Naive B cell (primary cell): Measurements from ENCODE around the gene PTPN3. TPM values are rescaled to one million over a fixed set of nuclear protein-coding genes. Genes with fewer than 3 reads are reported as not detected.

Source experiments
- ATAC-seq, 2 donors: fragments of 150-1000 bp; cut with Tn5 transposase; 2 replicates each; pipeline ENCODE4 v1.10.0; 2021; ENCODE audit warnings: low read depth in 2 of 2, mild to moderate bottlenecking in 2 of 2, moderate library complexity in 2 of 2
- DNase-seq: peaks from one replicate; pipeline ENCODE4 v3.0.0; 2022
- H3K27ac Mint-ChIP-seq, 6 donors: one replicate each; pipeline ENCODE4 v1.8.0; 2020 to 2022; ENCODE audit warnings: mild to moderate bottlenecking in 6 of 6, mixed read lengths in 6 of 6, moderate library complexity in 5 of 6, inconsistent platforms in 2 of 6
- H3K27me3 Mint-ChIP-seq, 3 donors: one replicate each; pipeline ENCODE4 v1.8.0; 2021 to 2022; ENCODE audit warnings: mixed read lengths in 3 of 3, mild to moderate bottlenecking in 1 of 3
- H3K36me3 Mint-ChIP-seq, 2 donors: one replicate each; pipeline ENCODE4 v1.8.0; 2020 to 2022; ENCODE audit warnings: mixed read lengths in 2 of 2, inconsistent platforms in 1 of 2, mild to moderate bottlenecking in 1 of 2
- H3K4me1 Mint-ChIP-seq, 3 donors: one replicate each; pipeline ENCODE4 v1.8.0; 2020 to 2022; ENCODE audit warnings: mixed read lengths in 3 of 3, inconsistent platforms in 1 of 3, mild to moderate bottlenecking in 1 of 3, moderate library complexity in 1 of 3
- H3K4me3 Mint-ChIP-seq, 8 donors: one replicate each; pipeline ENCODE4 v1.8.0; 2020 to 2022; ENCODE audit warnings: mild to moderate bottlenecking in 8 of 8, mixed read lengths in 8 of 8, moderate library complexity in 8 of 8, inconsistent platforms in 2 of 8
- H3K9me3 Mint-ChIP-seq, 7 donors: one replicate each; pipeline ENCODE4 v1.8.0; 2020 to 2022; ENCODE audit warnings: mixed read lengths in 7 of 7, mild to moderate bottlenecking in 5 of 7, inconsistent platforms in 2 of 7, moderate library complexity in 1 of 7
- polyA plus RNA-seq, 6 donors: library from polyadenylated mRNA; unstranded; fragments of 300-500 nt; fragmentation: Illumina TruSeq; gene quantifications; one replicate each; pipeline ENCODE4 v1.2.3, GENCODE V29; 2021; ENCODE audit warnings: low read depth in 6 of 6

The PTPN3 gene
- polyA plus RNA-seq, 6 donors from 2014 or later: not detected

DNA sequence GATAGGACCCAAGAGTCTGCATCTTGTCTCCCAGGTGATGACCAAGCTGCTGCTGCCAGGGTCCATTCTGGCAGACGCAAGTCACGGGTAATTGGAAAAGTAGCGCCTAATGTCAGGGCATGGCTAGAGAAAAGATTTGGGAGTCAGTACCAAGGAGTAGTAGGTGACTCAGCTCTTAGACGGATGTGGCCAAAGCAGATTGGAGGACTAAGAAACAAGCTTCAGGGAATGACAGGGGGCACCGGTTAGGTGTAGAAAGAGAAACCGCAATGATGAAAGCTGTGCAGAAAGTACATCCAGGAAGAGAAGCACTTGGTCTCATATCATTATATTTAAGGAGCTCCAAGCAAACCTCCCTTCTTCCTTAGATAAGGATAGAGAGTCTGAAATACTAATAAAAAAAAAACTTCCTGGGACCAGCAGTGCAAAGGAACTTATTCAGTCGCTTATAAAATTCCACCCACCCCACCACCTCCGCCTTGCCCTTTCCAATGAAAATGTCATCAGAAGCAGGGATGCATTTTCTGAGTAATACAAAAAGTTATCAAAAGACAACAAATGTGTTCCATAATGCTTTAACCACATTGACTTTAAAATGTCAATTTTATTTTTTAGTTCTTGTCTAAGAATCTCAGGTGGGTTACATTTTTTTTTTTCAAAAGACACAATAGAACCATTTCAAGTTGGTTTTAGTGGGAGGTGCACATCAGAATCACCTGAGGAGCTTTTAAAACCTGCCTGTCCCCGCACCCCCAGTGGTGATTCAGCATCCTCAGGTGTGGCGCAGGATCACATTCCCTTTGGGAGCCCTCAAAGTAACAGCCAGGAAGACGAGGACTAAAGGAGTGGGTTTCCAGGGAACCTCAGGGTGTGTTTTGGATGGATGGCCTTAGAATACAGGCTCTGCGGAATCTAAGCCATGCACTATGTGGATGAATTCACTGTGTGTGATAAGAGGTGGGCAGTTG, 31.2 kb downstream of the PTPN3 start:
- Mint-ChIP-seq H3K4me3 (no peak overlapping the region), H3K9me3 (no peaks in the 10 kb centered on the region), H3K27me3 (peaks cover 14 to 40% (median 35%) of the 10 kb centered on the region in 3 donors), H3K36me3 (no peaks in the 10 kb centered on the region), H3K4me1 (no peaks in the 10 kb centered on the region), H3K27ac (peak overlapping the region in 1 of 6 donors; percentile 3)
- ATAC-seq (no peak), DNase-seq (no peak)

DNA sequence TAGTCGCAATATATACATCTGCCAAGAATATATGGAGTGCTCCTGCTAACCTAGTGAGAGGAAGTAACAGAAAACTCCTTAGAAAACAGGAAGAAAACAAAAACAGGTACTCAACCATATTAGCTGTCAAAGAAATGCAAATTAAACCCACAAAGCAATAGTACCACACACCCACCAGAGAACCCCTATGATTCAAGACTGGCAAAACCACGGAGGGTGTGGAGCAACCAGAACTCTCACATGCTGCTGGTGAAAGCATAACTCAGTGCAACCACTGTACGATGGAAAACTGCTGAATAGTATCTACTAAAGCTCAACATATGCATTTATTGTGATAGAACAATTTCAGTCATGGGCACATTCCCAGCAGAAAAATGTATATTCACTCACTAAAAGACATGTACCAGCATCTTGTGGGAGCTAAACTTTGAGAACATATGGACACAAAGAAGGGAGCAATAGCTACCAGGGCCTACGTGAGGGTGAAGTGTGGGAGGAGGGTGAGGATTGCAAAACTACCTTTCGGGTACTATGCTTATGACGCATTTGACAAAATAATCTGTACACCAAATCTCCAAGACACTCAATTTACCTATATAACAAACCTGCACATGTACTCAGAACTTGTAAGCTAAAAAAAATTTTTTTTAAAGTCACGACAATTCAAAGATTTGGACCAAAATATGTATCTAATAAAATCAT, 34.0 kb downstream of the PTPN3 start:
- no peaks in the 10 kb centered on the region for H3K9me3 Mint-ChIP-seq
- no peak overlapping the region for H3K27ac Mint-ChIP-seq
- no peak for DNase-seq

DNA sequence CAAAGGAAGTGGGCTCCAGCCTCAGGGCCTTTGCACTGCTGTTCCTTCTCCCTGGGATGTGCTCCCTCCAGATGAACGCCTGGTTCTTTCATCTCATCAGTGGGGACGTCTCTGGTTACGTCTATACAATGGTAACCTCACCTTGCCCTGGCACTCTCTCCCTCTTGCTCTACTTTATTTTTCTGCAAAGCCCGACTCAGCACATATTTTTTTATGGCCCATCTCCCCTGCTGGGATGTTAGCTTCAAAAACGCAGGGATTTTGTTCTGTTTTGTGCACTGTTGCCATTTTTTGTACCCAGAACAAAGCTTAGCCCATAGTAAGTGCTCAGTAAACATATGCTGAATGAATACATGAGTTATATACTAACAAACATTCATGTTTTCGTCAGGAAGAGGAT, 37.5 kb downstream of the PTPN3 start:
- no peak overlapping the region for H3K27ac Mint-ChIP-seq

More for the DNA sequence above, 34.0 kb downstream of the PTPN3 start:
- ATAC-seq: no peak
- Mint-ChIP-seq H3K36me3 (no peaks in the 10 kb centered on the region), H3K4me3 (no peak overlapping the region), H3K4me1 (no peaks in the 10 kb centered on the region), H3K27me3 (peaks cover 22 to 44% (median 43%) of the 10 kb centered on the region in 3 donors)

DNA sequence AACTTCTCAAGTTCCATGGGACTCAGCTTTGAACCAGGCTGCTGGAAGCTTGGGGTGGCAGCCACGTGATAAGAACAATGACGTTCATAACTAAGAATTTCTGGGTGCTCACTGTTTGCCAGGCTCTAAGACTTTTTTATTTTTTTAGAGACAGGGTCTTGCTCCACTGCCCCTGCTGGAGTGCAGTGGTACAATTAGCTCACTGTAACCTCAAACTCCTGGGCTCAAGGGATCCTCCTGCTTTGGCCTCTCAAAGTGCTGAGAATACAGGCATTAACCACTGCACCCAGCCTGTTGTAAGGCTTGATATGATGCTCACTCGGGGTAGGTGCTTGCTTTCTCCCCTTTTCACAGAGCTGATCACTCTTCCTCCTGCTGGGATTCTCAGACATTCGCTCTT, 38.7 kb downstream of the PTPN3 start:
- Mint-ChIP-seq H3K27ac (no peak overlapping the region), H3K4me3 (no peak overlapping the region), H3K9me3 (no peaks in the 10 kb centered on the region), H3K27me3 (peaks cover 31 to 53% (median 48%) of the 10 kb centered on the region in 3 donors), H3K36me3 (no peaks in the 10 kb centered on the region), H3K4me1 (no peaks in the 10 kb centered on the region)
- ATAC-seq: no peak
- no peak for DNase-seq

More for the DNA sequence above, 37.5 kb downstream of the PTPN3 start:
- no peak for DNase-seq
- Mint-ChIP-seq H3K27me3 (peaks cover 29 to 45% (median 43%) of the 10 kb centered on the region in 3 donors), H3K36me3 (no peaks in the 10 kb centered on the region), H3K4me3 (no peak overlapping the region), H3K4me1 (no peaks in the 10 kb centered on the region), H3K9me3 (no peaks in the 10 kb centered on the region)
- no peak for ATAC-seq

DNA sequence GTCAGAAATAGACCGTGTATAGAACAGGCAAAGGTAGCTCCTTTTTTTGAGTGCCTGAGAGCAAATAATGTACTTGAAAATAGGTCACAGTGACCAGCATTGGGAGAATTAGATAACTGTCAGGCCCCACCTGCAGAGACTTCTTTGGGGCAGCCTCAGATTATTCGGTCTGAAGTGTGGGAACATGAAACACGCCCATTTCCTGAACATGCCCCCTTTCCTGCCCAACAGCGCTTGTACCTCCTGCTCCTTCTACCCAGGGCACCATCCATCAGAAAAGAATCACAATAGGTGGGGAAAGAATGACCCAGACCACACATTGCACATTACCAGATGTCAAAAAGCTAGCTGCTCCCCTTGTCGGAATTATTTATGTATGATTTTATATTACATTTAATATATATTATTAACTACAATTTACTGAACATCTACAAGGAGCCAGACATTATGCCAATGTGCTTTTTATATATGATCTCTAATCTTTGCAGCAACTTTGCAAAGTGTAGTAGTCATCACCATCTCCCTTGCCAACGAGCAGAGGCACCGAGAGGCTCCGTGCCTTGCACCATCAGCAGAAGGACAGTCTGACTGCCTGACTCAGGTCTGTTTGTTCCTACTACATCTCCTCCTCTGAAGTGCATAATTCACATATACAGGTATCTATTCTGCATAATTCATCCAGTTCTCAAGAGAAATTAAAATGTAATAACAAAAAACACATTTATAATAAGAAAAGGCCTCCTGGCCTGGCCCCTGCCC, 39.5 kb downstream of the PTPN3 start:
- peaks cover 35 to 56% (median 44%) of the 10 kb centered on the region in 3 donors for H3K27me3 Mint-ChIP-seq
- no peaks in the 10 kb centered on the region for H3K4me1 Mint-ChIP-seq

DNA sequence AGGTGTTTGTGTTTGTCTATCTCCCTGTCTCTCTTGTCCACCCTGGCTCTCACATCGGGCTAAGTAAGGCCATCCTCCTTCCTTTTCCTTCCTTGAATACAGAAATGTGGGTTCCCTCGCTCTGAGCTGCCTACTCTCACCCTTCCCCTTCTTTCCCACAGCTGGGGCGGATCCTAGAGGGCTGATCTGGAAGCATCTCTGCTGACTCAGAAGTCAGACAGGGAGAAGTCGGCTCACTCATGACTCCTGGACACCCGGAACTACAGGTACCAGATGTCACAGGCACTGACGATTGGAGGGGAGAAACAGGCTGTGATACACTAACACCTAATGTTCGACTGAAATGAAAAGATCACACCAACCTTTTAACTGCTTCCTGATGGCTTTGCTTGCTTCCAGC, 41.3 kb downstream of the PTPN3 start:
- Mint-ChIP-seq H3K4me3 (no peak overlapping the region), H3K4me1 (no peaks in the 10 kb centered on the region), H3K9me3 (no peaks in the 10 kb centered on the region), H3K27me3 (peaks cover 36 to 53% (median 42%) of the 10 kb centered on the region in 3 donors), H3K27ac (no peak overlapping the region), H3K36me3 (no peaks in the 10 kb centered on the region)
- ATAC-seq (no peak), DNase-seq (no peak)

More for the DNA sequence above, 39.5 kb downstream of the PTPN3 start:
- DNase-seq: no peak
- Mint-ChIP-seq H3K9me3 (no peaks in the 10 kb centered on the region), H3K27ac (no peak overlapping the region), H3K4me3 (no peak overlapping the region), H3K36me3 (no peaks in the 10 kb centered on the region)
- no peak for ATAC-seq

DNA sequence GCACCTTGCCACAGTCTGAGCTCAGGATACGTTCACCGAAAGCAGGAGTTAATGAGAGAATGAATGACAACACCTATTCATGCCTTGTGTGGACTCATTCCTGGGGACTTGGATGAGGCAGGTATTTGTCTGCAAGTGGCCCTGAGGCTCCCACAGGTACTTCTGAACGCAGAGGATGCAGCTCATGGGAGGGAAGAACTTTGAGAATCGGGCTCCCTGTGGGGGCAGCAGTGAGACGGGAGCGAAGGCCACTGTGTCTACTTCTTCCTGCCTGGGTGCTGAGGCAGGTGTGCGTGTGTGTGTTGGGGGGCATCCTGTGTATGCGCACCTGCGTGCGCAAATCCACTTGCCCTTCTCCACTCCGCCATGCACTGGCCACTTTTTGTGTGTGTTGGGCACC, 42.2 kb downstream of the PTPN3 start:
- no peaks in the 10 kb centered on the region for H3K9me3 Mint-ChIP-seq
- H3K27ac Mint-ChIP-seq: no peak overlapping the region
- H3K4me3 Mint-ChIP-seq: no peak overlapping the region
- no peak for DNase-seq
- H3K36me3 Mint-ChIP-seq: no peaks in the 10 kb centered on the region
- H3K27me3 Mint-ChIP-seq: peaks cover 41 to 52% (median 47%) of the 10 kb centered on the region in 3 donors
- H3K4me1 Mint-ChIP-seq: no peaks in the 10 kb centered on the region
- no peak for ATAC-seq

DNA sequence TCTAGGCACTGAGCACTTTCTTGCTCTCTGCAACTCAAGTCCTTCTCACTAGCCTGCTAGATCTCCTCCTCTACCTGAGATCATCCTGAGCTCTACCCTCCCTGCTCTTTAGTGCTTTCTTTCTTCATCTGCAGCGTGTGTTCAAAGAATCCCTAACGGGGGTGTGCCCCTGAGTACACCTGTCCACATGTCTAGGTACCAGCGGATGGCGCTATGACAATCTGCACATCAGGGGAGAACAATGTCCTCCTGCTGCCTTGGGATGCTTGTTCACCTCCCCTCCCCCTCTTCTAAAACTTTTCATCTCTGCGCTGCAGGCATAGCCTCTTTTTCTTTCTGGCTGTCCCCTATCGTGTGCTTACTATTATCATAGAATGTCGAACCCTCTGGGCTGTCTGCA, 42.7 kb downstream of the PTPN3 start:
- no peak overlapping the region for H3K27ac Mint-ChIP-seq
- no peaks in the 10 kb centered on the region for H3K9me3 Mint-ChIP-seq
- no peaks in the 10 kb centered on the region for H3K36me3 Mint-ChIP-seq
- no peak for DNase-seq
- no peaks in the 10 kb centered on the region for H3K4me1 Mint-ChIP-seq
- no peak for ATAC-seq
- peaks cover 40 to 52% (median 47%) of the 10 kb centered on the region in 3 donors for H3K27me3 Mint-ChIP-seq
- no peak overlapping the region for H3K4me3 Mint-ChIP-seq

DNA sequence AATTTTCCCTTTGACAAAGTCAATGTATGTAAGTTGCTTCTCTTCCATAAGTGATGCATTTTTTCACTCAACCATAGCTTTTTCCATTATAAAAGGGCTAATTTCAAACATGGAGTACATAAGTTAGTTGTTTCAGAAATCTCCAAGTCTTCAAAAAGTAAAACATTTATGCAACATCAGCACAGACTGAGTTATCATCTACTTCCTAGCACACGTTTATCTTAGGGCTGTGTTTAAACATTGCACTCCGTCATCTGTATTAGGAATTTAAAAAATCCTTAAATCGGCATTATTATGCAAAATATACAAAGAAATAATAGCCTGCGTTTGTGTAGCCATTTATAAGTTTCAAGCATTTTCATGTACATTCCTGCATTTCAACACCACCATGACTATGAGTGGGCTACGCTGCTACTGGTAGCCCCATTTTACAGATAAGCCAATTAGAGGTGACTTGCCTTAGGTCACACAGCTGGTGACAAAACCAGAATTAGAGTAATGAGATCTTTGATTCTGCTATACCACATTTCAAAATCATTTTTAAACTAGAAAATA, 43.4 kb downstream of the PTPN3 start:
- no peak overlapping the region for H3K4me3 Mint-ChIP-seq
- no peaks in the 10 kb centered on the region for H3K9me3 Mint-ChIP-seq
- H3K27ac Mint-ChIP-seq: no peak overlapping the region
- DNase-seq: no peak
- no peak for ATAC-seq
- H3K36me3 Mint-ChIP-seq: no peaks in the 10 kb centered on the region
- H3K4me1 Mint-ChIP-seq: no peaks in the 10 kb centered on the region
- H3K27me3 Mint-ChIP-seq: peaks cover 40 to 45% (median 42%) of the 10 kb centered on the region in 3 donors

DNA sequence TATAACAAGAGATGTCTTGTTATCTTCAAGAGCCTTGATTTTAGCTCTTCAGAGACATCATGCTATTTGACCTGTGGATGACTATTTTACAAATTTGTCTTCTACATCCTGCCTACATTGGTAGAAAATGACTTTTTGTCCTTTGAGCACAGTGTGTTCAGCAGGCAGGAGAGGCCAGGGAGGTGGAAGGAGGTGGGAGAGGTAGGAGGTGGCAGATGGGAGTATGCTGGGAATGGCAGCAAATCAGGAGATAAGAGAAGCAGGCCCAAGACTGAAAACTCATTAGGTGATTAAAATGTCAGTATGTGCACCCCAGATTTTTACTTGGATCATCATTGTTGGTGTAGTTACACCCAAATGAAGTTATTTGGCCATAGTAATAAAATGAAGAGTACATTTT, 44.1 kb downstream of the PTPN3 start:
- Mint-ChIP-seq H3K27ac (no peak overlapping the region), H3K36me3 (no peaks in the 10 kb centered on the region), H3K9me3 (no peaks in the 10 kb centered on the region), H3K4me3 (no peak overlapping the region), H3K27me3 (peaks cover 37 to 48% (median 40%) of the 10 kb centered on the region in 3 donors), H3K4me1 (no peaks in the 10 kb centered on the region)
- no peak for DNase-seq
- no peak for ATAC-seq

DNA sequence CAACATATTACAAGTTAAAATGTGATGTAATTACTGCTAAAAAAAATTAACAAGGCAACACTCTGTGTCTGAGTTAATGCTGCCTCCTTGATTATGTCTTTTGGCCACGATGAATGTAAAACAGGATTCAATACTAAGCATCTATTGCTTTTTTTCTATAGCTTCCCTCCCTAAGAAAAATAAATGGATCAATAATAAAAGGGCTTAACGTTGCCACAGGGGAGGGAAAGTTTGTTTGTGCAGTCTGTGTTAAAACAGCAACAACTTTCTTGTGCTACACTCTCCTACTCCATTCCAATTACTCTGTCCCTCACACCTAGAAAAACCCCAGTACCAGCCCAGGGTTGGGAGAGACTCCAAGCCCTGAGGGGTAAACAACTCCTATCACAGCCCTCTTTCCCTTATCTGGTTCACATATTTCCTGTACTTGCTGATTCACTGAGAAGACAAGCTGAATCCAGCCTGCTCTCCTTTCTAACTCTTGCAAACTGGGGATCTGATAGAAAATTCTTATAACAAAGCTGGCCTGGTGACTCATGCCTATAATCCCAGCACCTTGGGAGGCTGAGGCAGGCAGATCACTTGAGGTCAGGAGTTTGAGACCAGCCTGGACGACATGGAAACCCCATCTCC, 44.8 kb downstream of the PTPN3 start:
- peaks cover 38 to 48% (median 40%) of the 10 kb centered on the region in 3 donors for H3K27me3 Mint-ChIP-seq
- H3K36me3 Mint-ChIP-seq: no peaks in the 10 kb centered on the region
- DNase-seq: no peak
- H3K4me1 Mint-ChIP-seq: no peaks in the 10 kb centered on the region
- H3K9me3 Mint-ChIP-seq: no peaks in the 10 kb centered on the region
- no peak overlapping the region for H3K27ac Mint-ChIP-seq
- no peak for ATAC-seq
- no peak overlapping the region for H3K4me3 Mint-ChIP-seq

DNA sequence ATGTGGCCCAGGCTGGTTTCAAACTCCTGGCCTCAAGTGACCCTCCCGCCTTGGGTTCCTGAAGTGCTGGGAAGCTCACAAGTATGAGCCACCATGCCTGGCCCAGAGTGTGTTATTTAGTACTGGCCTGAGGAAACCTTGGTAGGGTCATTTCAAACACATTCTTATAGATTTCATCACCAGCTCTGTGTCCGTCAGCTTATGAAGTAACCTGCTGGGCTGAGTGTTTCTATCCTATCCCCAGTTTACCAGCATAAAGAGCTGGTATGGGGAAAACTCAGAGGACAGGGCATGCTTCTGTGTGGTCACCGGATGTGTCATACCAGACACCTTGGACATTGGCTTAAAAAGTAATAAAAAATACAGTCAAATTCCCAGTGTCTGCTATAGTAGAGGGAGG, 45.3 kb downstream of the PTPN3 start:
- Mint-ChIP-seq H3K27ac (no peak overlapping the region), H3K4me3 (no peak overlapping the region), H3K36me3 (no peaks in the 10 kb centered on the region), H3K9me3 (no peaks in the 10 kb centered on the region), H3K27me3 (peaks cover 44 to 51% (median 44%) of the 10 kb centered on the region in 3 donors), H3K4me1 (no peaks in the 10 kb centered on the region)
- ATAC-seq (no peak), DNase-seq (no peak)
